ENCODE measurements around the gene RIPK4. TPM values are rescaled to one million over a fixed set of nuclear protein-coding genes. Genes with fewer than 3 reads are reported as not detected.
A peak's percentile ranks its signal among the peaks of the same experiment; 100 is the strongest.

RIPK4 gene
- total RNA-seq = under 1 TPM in 1 of 2 experiments, not detected in 1; 0.18 TPM
- polyA plus RNA-seq = not detected

DNA sequence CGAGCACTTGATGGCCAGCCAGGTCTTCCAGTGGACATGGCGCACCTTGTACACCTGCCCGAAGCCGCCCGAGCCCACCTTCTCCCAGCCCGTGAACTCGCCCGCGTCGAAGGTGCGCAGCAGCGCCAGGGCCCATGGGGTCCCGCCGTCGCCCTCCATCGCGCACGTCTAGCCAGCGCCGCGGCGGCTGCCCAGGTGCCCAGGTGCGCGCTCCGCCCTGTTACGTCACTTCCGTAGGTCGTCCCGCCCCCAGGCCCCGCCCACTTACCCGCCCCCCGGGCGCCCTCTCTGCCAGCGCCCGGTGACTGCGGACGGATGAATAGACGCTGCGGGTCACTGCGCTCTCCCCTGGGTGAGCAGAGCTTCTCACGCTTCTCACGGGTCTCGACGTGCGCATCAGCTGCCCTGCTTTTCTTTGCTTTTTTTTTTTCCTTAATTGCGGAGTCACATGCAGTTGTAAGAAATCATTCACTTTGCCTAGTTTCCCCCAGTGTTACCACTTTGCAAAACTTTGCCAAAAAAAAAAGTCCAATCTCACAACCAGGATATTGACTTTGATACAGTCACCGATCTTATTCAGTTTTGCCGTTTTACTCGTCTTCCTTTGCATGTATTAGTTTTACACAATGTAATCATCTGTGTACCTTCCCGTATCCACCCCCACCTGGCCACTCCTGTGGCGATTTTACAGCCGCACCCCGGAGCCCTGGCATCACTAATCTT is at the start of gene RIPK4:
Gene RIPK4 (minus strand): TSS at position 170 of the 723 bp plus-strand sequence. CDS start 11 bp downstream, at position 159.
- Mint-ChIP-seq H3K27ac (peak within 1 kb of the TSS in 3 of 8 donors; percentile 47 to 57 (median 49)), H3K4me1 (peaks cover 23 to 28% (median 25%) of the 10 kb centered on the region in 3 donors), H3K36me3 (peaks cover 0 to 3% (median 0%) of the 10 kb centered on the region in 3 donors), H3K9me3 (peaks cover 0 to 10% (median 0%) of the 10 kb centered on the region in 5 donors), H3K27me3 (peaks cover 57 to 78% of the 10 kb centered on the region in 2 donors), H3K4me3 (peak within 1 kb of the TSS; percentile 76 to 83 (median 82))
- H3K27me3 ChIP-seq (ENCODE audit: insufficient read depth, low read length, poor library complexity, severe bottlenecking) = peaks cover 31% of the 10 kb centered on the region
- ChIA-PET CTCF (interaction anchor here (1.9 kb wide), 1 partner anchor 341 kb away, joined by 6 read pairs; no protein-coding TSS in a partner anchor), POLR2A (no interaction called here)
- H3K36me3 ChIP-seq (ENCODE audit: insufficient read depth, low read length) = no peaks in the 10 kb centered on the region
- DNase-seq = peak in 4 of 5 donors; percentile 25 to 61 (median 42)
- H3K4me3 ChIP-seq (ENCODE audit: low read length) = peak within 1 kb of the TSS; percentile 51
- H3K27ac ChIP-seq (ENCODE audit: low read depth, low read length) = no peak within 1 kb of the TSS
- peaks cover 18% of the 10 kb centered on the region for H3K4me1 ChIP-seq (ENCODE audit: insufficient read depth, low read length)
- no peaks in the 10 kb centered on the region for H3K9me3 ChIP-seq (ENCODE audit: low read length)

GRCh38 chr21:41815652-41816582 is 49.1 kb upstream of the RIPK4 start:
- H3K27me3 ChIP-seq (ENCODE audit: insufficient read depth, low read length, poor library complexity, severe bottlenecking) = no peaks in the 10 kb centered on the region
- H3K27ac ChIP-seq (ENCODE audit: low read depth, low read length) = no peak overlapping the region
- Mint-ChIP-seq H3K27me3 (no peaks in the 10 kb centered on the region), H3K9me3 (no peaks in the 10 kb centered on the region), H3K27ac (no peak overlapping the region), H3K36me3 (peaks cover 0 to 59% (median 10%) of the 10 kb centered on the region in 3 donors), H3K4me3 (no peak overlapping the region), H3K4me1 (peaks cover 0 to 7% (median 3%) of the 10 kb centered on the region in 3 donors)
- no peaks in the 10 kb centered on the region for H3K9me3 ChIP-seq (ENCODE audit: low read length)
- DNase-seq = no peak
- no peak overlapping the region for H3K4me3 ChIP-seq (ENCODE audit: low read length)
- no peaks in the 10 kb centered on the region for H3K4me1 ChIP-seq (ENCODE audit: insufficient read depth, low read length)
- POLR2A ChIA-PET = interaction anchor here (1.5 kb wide), 1 partner anchor 301 kb away, joined by 5 read pairs; no protein-coding TSS in a partner anchor
- H3K36me3 ChIP-seq (ENCODE audit: insufficient read depth, low read length) = no peaks in the 10 kb centered on the region
- CTCF ChIA-PET = interaction anchor here (1.0 to 4.2 kb wide), 13 partner anchors 10 to 532 kb away, joined by 3 to 42 read pairs (median 5); no protein-coding TSS in a partner anchor

GRCh38 chr21:41813226-41813625 is 46.4 kb upstream of the RIPK4 start:
- H3K4me1 ChIP-seq (ENCODE audit: insufficient read depth, low read length) = no peaks in the 10 kb centered on the region
- H3K27me3 ChIP-seq (ENCODE audit: insufficient read depth, low read length, poor library complexity, severe bottlenecking) = no peaks in the 10 kb centered on the region
- no peak overlapping the region for H3K4me3 Mint-ChIP-seq
- no peak overlapping the region for H3K27ac Mint-ChIP-seq
- peaks cover 6% of the 10 kb centered on the region for H3K36me3 ChIP-seq (ENCODE audit: insufficient read depth, low read length)
- no peaks in the 10 kb centered on the region for H3K9me3 Mint-ChIP-seq
- H3K27me3 Mint-ChIP-seq = no peaks in the 10 kb centered on the region
- no peak for DNase-seq
- CTCF ChIA-PET = no interaction called here
- no peaks in the 10 kb centered on the region for H3K9me3 ChIP-seq (ENCODE audit: low read length)
- no peak overlapping the region for H3K27ac ChIP-seq (ENCODE audit: low read depth, low read length)
- H3K36me3 Mint-ChIP-seq = peaks cover 0 to 64% (median 16%) of the 10 kb centered on the region in 3 donors
- peaks cover 0 to 7% (median 3%) of the 10 kb centered on the region in 3 donors for H3K4me1 Mint-ChIP-seq
- POLR2A ChIA-PET = no interaction called here
- H3K4me3 ChIP-seq (ENCODE audit: low read length) = no peak overlapping the region

- no peak overlapping the region for H3K4me3 Mint-ChIP-seq
- Histone ChIP-seq H3K27me3 (ENCODE audit: insufficient read depth, low read length, poor library complexity, severe bottlenecking) (no peaks in the 10 kb centered on the region), H3K36me3 (ENCODE audit: insufficient read depth, low read length) (peaks cover 6% of the 10 kb centered on the region), H3K4me3 (ENCODE audit: low read length) (no peak overlapping the region), H3K4me1 (ENCODE audit: insufficient read depth, low read length) (no peaks in the 10 kb centered on the region), H3K9me3 (ENCODE audit: low read length) (no peaks in the 10 kb centered on the region), H3K27ac (ENCODE audit: low read depth, low read length) (no peak overlapping the region)
- H3K4me1 Mint-ChIP-seq = peaks cover 0 to 7% (median 3%) of the 10 kb centered on the region in 3 donors
- DNase-seq = no peak
- H3K27ac Mint-ChIP-seq = peak overlapping the region in 1 of 8 donors; percentile 61
- ChIA-PET CTCF (no interaction called here), POLR2A (no interaction called here)
- no peaks in the 10 kb centered on the region for H3K27me3 Mint-ChIP-seq
- H3K36me3 Mint-ChIP-seq = peaks cover 2 to 66% (median 19%) of the 10 kb centered on the region in 3 donors
- H3K9me3 Mint-ChIP-seq = no peaks in the 10 kb centered on the region
These were observed 45.8 kb upstream of the RIPK4 start for GRCh38 chr21:41812679-41813078.

GRCh38 chr21:41810597-41810932 is 43.7 kb upstream of the RIPK4 start:
- H3K27ac Mint-ChIP-seq = no peak overlapping the region

DNA sequence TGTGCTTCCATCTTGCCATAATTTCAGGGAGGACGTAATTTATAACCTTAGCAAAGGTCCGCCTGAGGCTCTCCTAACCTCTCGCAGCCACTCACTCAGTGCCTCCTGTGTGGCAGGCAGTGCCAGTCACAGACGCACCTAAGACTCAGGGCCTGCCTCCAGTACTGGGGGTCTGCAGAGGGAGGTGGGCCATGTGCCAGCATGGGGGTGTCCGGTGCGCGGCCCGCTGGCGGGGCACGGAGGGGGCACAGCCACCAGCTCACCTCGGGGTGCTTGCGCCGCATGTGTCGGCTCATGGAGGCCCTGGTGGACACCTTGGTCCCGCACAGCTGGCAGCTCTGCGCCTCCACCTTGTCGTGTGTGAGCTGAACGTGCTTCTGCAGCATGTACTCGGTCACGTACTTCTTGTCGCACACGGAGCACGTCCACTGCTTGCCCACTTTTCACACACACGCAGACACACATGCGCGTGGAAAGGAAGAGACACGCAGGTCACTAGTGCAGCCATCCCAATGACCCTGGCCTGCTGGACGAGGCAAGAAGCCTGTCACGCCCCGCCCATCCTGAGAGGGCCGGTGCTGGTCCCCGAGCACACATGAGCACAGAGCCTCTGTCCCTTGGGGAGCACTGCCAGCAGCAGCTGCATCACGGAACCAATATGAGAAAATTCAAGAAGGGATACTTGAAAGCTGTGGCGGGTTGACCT is 43.2 kb upstream of the RIPK4 start:
- CTCF ChIA-PET = interaction anchor here (1.5 to 1.9 kb wide), 2 partner anchors 298 to 307 kb away, joined by 5 to 7 read pairs; no protein-coding TSS in a partner anchor
- POLR2A ChIA-PET = no interaction called here
- Histone ChIP-seq H3K27ac (ENCODE audit: low read depth, low read length) (no peak overlapping the region), H3K27me3 (ENCODE audit: insufficient read depth, low read length, poor library complexity, severe bottlenecking) (no peaks in the 10 kb centered on the region), H3K4me3 (ENCODE audit: low read length) (no peak overlapping the region), H3K9me3 (ENCODE audit: low read length) (no peaks in the 10 kb centered on the region), H3K36me3 (ENCODE audit: insufficient read depth, low read length) (peaks cover 6% of the 10 kb centered on the region), H3K4me1 (ENCODE audit: insufficient read depth, low read length) (no peaks in the 10 kb centered on the region)
- DNase-seq = no peak
- Mint-ChIP-seq H3K9me3 (peaks cover 0 to 3% (median 0%) of the 10 kb centered on the region in 5 donors), H3K27ac (no peak overlapping the region), H3K4me1 (peaks cover 0 to 7% (median 2%) of the 10 kb centered on the region in 3 donors), H3K36me3 (peaks cover 7 to 63% (median 21%) of the 10 kb centered on the region in 3 donors), H3K4me3 (no peak overlapping the region), H3K27me3 (no peaks in the 10 kb centered on the region)

More at GRCh38 chr21:41810597-41810932, 43.7 kb upstream of the RIPK4 start:
- no peaks in the 10 kb centered on the region for H3K27me3 Mint-ChIP-seq
- ChIA-PET POLR2A (no interaction called here), CTCF (interaction anchor here (1.5 to 1.9 kb wide), 2 partner anchors 297 to 307 kb away, joined by 5 to 7 read pairs; no protein-coding TSS in a partner anchor)
- H3K4me3 Mint-ChIP-seq = no peak overlapping the region
- H3K27me3 ChIP-seq (ENCODE audit: insufficient read depth, low read length, poor library complexity, severe bottlenecking) = no peaks in the 10 kb centered on the region
- no peak overlapping the region for H3K27ac ChIP-seq (ENCODE audit: low read depth, low read length)
- peaks cover 6% of the 10 kb centered on the region for H3K36me3 ChIP-seq (ENCODE audit: insufficient read depth, low read length)
- no peak for DNase-seq
- peaks cover 0 to 3% (median 0%) of the 10 kb centered on the region in 5 donors for H3K9me3 Mint-ChIP-seq
- H3K9me3 ChIP-seq (ENCODE audit: low read length) = no peaks in the 10 kb centered on the region
- H3K4me1 Mint-ChIP-seq = peaks cover 0 to 7% (median 2%) of the 10 kb centered on the region in 3 donors
- H3K4me1 ChIP-seq (ENCODE audit: insufficient read depth, low read length) = no peaks in the 10 kb centered on the region
- no peak overlapping the region for H3K4me3 ChIP-seq (ENCODE audit: low read length)
- H3K36me3 Mint-ChIP-seq = peaks cover 7 to 62% (median 22%) of the 10 kb centered on the region in 3 donors

DNA sequence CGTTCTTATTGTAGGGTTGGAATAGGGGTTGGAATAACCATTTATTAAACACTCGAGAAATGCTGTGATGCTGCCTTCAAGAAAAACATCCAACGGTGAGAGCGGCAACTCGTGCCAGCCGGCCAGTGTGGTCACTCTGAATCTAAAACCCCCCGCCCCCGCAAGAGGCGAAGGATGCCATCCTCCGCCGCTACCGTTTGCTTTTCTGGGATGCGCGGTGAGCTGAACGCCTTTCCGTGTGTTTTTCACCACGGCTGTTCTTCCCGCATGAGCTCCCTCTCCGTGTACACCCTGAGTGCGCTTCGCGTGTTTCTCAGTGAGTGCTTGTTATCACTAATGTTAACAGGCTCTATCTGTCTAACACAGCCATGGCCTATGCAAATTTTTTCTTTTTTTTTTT is 42.0 kb upstream of the RIPK4 start:
- Mint-ChIP-seq H3K9me3 (peaks cover 0 to 3% (median 0%) of the 10 kb centered on the region in 5 donors), H3K4me1 (peaks cover 0 to 7% (median 2%) of the 10 kb centered on the region in 3 donors), H3K36me3 (peaks cover 7 to 66% (median 19%) of the 10 kb centered on the region in 3 donors), H3K4me3 (no peak overlapping the region), H3K27ac (no peak overlapping the region), H3K27me3 (no peaks in the 10 kb centered on the region)
- peaks cover 6% of the 10 kb centered on the region for H3K36me3 ChIP-seq (ENCODE audit: insufficient read depth, low read length)
- H3K4me1 ChIP-seq (ENCODE audit: insufficient read depth, low read length) = no peaks in the 10 kb centered on the region
- H3K27me3 ChIP-seq (ENCODE audit: insufficient read depth, low read length, poor library complexity, severe bottlenecking) = no peaks in the 10 kb centered on the region
- DNase-seq = no peak
- no peaks in the 10 kb centered on the region for H3K9me3 ChIP-seq (ENCODE audit: low read length)
- ChIA-PET CTCF (no interaction called here), POLR2A (no interaction called here)
- H3K4me3 ChIP-seq (ENCODE audit: low read length) = no peak overlapping the region
- no peak overlapping the region for H3K27ac ChIP-seq (ENCODE audit: low read depth, low read length)

Data from CD8-positive, alpha-beta memory T cell (primary cell).